ENCODE data around the gene NAMPT.
"Not testable (repeated sequence)": the region's sequence is repeated elsewhere in the genome, so short reads cannot be mapped to it uniquely, and the experiment has no call there.

The NAMPT gene

GRCh38 chr7:106284714-106285050, at the start of gene NAMPT:
NAMPT (minus strand) TSS chr7:106284983; CDS start chr7:106284884, 99 bp downstream.
- DNase-seq (ENCODE audit: low read depth in 2 of 2): no peak

- no peak for DNase-seq (ENCODE audit: low read depth in 2 of 2)
Measured at GRCh38 chr7:106332201-106332600, 47.4 kb upstream of the NAMPT start.

DNA sequence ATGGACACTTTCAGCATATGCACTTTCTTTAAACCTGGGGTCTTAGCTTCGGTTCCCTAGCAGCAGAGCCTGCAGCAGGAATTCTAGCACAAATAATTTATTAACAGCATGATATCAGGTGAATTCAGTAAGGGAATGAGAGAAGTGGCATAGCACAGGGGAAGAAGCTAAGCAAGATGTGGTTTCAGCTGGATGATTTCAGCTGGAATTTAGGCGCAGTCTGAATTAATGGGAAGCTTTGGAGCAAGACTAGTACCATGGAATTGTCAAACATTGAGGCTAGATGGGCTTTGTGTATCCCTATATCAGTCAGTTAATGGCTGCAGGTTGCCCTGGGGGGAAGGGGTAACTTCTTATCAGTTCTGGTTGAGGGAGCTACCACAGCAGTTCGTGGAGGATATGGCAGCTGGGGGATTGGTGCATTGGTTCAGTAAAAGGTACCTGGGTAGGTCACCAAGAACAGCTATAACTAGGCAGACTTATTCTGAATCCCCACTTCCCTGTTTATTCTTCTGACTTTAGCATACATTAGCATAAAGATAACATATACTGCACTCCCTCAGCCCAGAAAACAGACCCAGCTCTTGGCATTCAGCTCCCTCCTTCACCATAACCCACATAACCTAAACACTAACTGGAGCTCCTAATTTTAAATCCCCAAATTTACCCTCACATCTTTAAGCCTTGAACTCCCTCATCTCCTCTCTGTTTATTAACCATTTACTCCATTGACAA, 46.8 kb upstream of the NAMPT start:
- no peak for DNase-seq (ENCODE audit: low read depth in 2 of 2)

- no peak for DNase-seq (ENCODE audit: low read depth in 2 of 2)
Measured at GRCh38 chr7:106329971-106330733, 45.4 kb upstream of the NAMPT start.

DNA sequence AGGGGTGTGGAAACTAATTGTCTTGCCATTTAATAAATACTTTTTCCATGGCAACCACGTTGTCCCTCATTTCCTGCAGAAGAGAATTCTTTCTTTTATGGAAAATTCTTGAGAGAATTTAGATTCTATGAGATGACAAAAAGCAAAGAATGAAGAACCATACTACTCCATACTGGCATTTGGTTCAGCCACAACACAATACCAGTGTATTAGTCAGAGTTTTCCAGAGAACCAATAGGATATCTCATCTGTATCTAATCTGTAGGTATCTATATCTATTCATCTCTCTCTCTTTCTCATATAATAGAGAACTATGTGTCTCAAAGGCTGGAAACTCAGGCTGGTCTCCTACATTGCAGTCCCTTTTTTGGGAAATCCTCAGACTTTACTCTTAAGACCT, 44.6 kb upstream of the NAMPT start:
- no peak for DNase-seq (ENCODE audit: low read depth in 2 of 2)

DNA sequence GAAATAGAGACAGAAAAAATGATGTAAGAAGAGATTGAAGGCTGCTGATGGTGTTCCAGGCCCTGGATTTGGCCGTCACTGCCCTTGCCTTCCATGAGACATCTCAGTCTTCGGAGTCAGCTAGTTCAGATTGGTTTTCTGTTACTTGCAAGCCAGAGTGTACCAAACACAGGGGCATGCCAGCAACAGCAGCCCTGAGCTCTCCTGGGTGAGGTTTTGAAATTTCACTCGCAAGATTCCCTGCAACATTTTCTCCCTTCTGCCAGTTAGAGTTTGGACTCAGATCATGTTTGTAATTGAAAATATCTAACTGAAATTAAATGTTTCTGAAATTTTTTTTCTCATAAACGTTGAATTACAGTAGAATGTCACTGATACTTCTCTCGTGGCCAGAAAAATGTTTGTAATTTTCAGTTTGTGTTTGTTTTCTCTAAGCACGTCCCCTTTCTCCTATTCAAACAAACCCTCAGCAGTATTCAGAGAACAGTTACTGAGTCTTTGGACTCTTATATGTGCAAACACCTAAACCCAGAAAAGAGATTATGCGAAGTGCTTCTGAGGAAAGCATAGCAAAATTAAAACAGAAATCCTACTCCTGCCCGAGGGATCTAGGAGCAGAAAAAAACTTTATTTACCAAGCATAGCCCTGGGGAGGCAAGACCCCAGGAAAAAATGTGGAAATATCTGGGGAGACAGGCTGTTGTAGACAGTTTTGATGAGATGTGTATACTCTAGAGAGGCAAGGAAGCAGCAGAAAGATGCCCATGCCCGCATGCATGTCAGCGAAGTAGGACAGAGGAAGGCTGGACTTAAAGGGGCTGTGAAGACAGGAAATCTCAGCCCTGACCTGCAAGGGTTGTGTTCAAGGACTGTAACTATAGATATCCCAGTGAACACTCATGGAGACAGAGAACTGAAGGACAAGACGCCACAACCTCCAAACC, 43.0 kb upstream of the NAMPT start:
- no peak for DNase-seq (ENCODE audit: low read depth in 2 of 2)

DNA sequence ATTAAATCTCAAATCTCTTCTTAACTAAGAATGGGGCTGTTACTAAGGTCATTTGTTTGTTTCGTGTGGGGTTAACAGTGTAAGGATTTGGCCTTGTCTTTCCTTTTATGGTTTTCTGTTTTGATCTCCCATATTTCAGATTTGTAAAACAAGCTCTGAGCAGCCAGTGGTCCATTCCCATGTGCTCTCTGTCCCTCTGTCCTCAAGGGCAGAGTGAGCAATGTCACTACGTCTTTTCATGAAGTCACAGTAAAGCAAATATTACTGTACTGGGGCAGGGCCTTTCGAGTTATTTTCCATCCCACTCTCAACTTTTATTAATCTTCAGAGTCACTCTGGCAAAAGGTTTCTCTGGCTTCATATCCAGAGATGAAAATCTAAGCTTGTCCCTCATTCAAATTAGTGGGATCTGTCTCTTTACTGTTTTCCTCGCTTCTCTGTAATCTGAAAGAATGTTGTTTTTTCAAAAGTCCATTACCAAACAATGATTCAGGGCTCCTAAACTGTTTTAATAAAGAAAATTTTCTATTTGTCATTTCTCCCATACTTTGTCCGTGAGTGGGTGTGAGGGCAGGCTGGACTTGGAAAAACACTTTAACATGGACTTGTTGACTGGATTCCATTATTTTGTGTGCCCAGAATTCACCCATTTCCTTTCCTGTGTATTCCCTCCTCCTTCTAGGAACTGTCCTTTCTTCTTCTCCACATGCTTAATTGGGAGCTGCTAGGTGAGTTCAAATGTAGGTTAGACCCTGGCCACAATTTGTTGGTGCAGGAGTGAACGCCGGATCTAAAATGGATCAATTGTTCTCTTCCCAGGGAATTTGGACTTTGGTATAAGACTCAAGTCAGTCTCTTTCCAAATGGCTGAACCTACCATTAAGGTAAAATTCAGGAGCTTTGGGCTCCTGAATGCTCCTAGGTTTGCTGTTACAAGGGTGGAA, 42.1 kb upstream of the NAMPT start:
- DNase-seq (ENCODE audit: low read depth in 2 of 2): no peak

DNA sequence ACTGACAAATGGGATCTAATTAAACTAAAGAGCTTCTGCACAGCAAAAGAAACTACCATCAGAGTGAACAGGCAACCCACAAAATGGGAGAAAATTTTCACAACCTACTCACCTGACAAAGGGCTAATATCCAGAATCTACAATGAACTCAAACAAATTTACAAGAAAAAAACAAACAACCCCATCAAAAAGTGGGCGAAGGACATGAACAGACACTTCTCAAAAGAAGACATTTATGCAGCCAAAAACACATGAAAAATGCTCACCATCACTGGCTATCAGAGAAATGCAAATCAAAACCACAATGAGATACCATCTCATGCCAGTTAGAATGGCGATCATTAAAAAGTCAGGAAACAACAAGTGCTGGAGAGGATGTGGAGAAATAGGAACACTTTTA, 39.7 kb upstream of the NAMPT start:
- not testable (repeated sequence) for DNase-seq (ENCODE audit: low read depth in 2 of 2)

GRCh38 chr7:106320254-106320770, 35.5 kb upstream of the NAMPT start:
- not testable (repeated sequence) for DNase-seq (ENCODE audit: low read depth in 2 of 2)

GRCh38 chr7:106318482-106318881, 33.7 kb upstream of the NAMPT start:
- no peak for DNase-seq (ENCODE audit: low read depth in 2 of 2)

DNA sequence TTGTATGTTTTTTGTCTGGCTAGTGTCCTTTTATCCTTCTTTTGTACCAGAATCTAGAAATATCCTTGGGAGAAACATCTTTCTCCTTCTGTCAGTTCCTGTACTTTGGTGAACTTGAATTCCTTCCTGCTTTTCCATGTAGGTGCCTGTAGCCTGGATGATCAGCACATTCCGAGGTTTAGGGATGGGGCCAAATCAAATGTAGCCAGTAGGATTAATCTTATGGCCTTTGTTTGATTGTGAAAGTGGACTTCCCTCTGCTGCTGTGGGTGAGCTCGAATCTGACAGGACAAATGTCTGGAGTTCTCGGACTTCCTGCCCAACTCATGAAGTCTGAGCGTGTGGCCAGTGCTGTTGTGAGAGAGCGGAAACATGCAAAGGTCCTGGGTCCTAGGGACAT, 33.2 kb upstream of the NAMPT start:
- no peak for DNase-seq (ENCODE audit: low read depth in 2 of 2)

DNA sequence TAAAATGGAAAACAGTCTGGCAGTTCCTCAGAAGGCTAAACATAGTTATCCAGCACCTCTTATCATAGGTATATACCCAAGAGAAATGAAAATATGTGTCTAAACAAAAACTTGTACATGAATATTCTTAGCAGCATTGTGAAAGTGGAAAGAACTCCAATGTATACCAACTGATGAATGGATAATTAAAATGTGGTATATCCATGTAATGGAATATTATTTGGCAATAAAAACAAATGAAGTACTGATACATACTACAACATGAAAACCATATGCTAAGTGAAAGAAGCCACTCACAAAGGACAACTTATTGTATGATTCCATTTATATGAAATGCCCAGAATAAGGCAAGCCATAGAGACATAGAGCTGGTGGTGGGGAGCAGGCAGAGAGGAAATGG, 32.2 kb upstream of the NAMPT start:
- DNase-seq (ENCODE audit: low read depth in 2 of 2): no peak

DNA sequence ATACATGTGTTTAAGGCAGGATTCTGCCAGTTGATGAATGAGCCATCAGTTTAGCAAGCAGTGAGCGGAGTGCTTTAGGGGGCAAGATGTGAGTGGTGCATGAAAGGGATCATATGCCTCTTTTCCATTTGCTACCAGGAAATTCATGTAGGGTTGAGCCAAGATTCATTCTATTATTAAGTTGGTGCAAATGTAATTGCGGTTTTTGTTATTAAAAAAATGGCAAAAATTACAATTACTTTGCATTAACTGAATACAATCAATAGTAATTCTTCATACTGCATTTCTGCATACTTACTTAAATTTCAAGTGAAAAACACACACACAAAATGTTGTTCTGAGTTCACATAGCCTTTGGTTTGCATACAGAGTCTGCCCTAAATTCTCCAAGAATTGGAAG, 30.1 kb upstream of the NAMPT start:
- no peak for DNase-seq (ENCODE audit: low read depth in 2 of 2)

- no peak for DNase-seq (ENCODE audit: low read depth in 2 of 2)
Measured at GRCh38 chr7:106313966-106314365, 29.2 kb upstream of the NAMPT start.

DNA sequence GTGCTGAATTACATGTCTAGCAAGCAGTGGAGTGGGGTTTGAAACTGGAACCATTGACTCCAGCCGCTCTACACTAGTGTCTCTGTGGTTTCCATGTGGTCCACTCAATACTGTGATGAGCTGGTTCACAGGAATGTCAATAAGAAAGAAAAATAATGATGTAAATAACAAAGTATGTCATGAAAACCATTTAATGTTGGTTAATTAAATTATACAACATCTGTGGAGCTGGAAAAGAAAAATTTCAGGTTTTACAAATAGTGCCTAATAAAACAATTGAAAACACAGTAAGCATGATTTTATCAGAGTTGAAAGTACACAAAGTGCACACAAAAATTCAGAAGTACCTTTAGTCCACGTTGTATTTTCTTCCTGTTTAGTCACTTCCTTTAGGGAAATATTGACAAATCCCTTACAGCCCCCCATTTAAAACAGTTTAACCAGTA, 28.7 kb upstream of the NAMPT start:
- DNase-seq (ENCODE audit: low read depth in 2 of 2): no peak

DNA sequence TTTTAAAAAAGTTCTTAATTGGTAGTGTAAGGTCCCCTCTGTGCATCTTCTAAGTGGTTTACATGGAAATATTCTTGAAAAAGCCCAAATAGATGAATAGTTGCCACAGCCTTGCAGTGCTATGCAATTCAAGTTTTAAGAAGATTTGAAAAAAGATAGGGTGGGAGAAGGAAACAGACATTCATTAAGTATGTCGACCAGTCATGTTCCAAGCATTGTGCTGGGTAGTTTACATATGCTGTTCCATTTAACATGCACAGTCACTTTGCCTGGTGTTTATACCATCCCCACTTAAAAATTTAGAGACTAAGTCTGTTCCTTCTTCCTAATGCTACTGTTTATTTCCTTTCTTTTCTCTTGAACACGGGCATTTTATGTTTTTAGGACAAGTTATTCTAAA, 28.1 kb upstream of the NAMPT start:
- DNase-seq (ENCODE audit: low read depth in 2 of 2): no peak

GRCh38 chr7:106312099-106312871, 27.5 kb upstream of the NAMPT start:
- no peak for DNase-seq (ENCODE audit: low read depth in 2 of 2)

GRCh38 chr7:106309362-106309761, 24.6 kb upstream of the NAMPT start:
- no peak for DNase-seq (ENCODE audit: low read depth in 2 of 2)

DNA sequence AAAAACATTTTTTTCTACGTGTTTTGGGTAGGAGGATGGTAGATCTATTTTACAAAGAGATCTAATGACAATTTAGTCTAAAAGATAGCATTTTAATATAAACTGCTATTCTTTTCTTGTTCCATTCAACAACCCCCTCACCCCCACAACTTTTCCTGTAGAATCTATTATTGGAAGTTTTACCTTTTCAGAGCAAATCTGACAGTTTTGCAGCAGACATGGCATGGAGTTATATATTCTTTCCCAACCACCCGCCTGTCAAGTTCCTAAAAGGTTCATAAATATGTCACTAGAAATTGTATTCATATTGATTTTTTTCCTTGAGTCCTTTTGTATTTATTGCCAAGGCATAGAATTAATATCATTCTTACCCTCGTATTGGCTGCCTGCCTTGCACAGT, 21.5 kb upstream of the NAMPT start:
- DNase-seq (ENCODE audit: low read depth in 2 of 2): no peak

DNA sequence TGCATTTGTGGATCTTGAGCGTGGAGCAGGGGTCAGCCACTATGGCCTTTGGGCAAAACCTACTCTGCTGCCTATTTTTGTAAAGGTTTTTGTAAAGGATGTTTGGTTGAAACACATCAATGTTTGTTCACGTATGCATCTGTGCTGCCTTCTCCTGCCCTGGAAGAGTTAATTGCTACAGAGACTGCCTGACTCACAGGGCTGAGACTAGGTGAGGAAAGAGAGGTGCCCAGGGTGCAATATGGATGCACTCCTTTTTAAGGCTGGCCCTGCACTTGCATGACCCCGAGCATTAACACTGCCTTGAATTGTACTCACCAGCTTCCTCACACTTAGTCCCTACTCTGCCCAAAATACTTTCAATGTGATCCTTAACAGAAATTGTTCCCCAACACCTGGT, 20.9 kb upstream of the NAMPT start:
- DNase-seq (ENCODE audit: low read depth in 2 of 2): no peak

Data from activated CD8-positive, alpha-beta memory T cell treated with anti-CD3 and anti-CD28 coated beads for 4 hours (primary cell).